Endothelial cell of umbilical vein (primary cell): Measurements from ENCODE around the gene ACTA2. TPM values are rescaled to one million over a fixed set of nuclear protein-coding genes. Genes with fewer than 3 reads are reported as not detected.

Experiments
- BruUV-seq: library from RNA; stranded (reverse); fragments of 400-500 nt; replicated peaks from 2 replicates; lab custom pipeline; 2021; lab: Mats Ljungman, UMichigan
- CTCF ChIA-PET: fragments of 300-600, 350-600 bp; sonication (Branson Sonifier 250); formaldehyde crosslinking; loops from one replicate; lab custom pipeline; 2021; ENCODE audit warnings: antibody characterized with exemption, inconsistent platforms; lab: Charles Lee
- POLR2A ChIA-PET: fragments of 300-600, 350-600 bp; sonication (Branson Sonifier 250); formaldehyde crosslinking; loops from one replicate; lab custom pipeline; 2021; ENCODE audit warnings: antibody characterized with exemption, inconsistent platforms; lab: Charles Lee
- DNase-seq: peaks from one replicate; pipeline ENCODE4 v3.0.0-alpha.2; 2011; ENCODE audit warnings: low read depth, low spot score
- FAIRE-seq: peaks from 2 replicates; lab custom pipeline; 2011; peaks lifted over from hg19 to GRCh38; lab: Jason Lieb, UNC
- H2AFZ ChIP-seq: 2 replicates; pipeline ENCODE4 v1.6.0; 2012; ENCODE audit warnings: low read depth, low read length, control low read depth, inconsistent platforms
- H3K27ac ChIP-seq: 2 replicates; pipeline ENCODE4 v1.5.1; 2011; ENCODE audit warnings: low read depth, mild to moderate bottlenecking, control low read depth, low read length, moderate library complexity; ENCODE audit not compliant: insufficient read depth
- H3K27me3 ChIP-seq, 2 experiments: 2 replicates each; pipeline versions ENCODE4 v1.6.0 to v1.6.1; 2011; ENCODE audit warnings: low read length in 2 of 2, mixed read lengths in 1 of 2; ENCODE audit not compliant: control insufficient read depth in 2 of 2, insufficient read depth in 2 of 2
- H3K36me3 ChIP-seq, 2 experiments: 2 replicates in 1 of 2; 3 replicates in 1 of 2; pipeline ENCODE4 v1.5.1; 2011; ENCODE audit warnings: low read length in 2 of 2, mild to moderate bottlenecking in 1 of 2, moderate library complexity in 1 of 2; ENCODE audit not compliant: control insufficient read depth in 2 of 2, insufficient read depth in 2 of 2; ENCODE audit errors: extremely low read depth in 1 of 2
- H3K4me1 ChIP-seq: 3 replicates; pipeline ENCODE4 v1.5.1; 2011; ENCODE audit warnings: mild to moderate bottlenecking, low read length; ENCODE audit not compliant: control insufficient read depth, insufficient read depth; ENCODE audit errors: extremely low read depth
- H3K4me2 ChIP-seq: 2 replicates; pipeline ENCODE4 v1.6.1; 2011; ENCODE audit warnings: low read length, control low read depth, mixed read lengths; ENCODE audit not compliant: insufficient read depth
- H3K4me3 ChIP-seq, 3 experiments: fragments of 200-600 bp in 1 of 3; sonication (generic), shearing (Covaris generic) in 1 of 3; replicated peaks in 1 of 3; 2 replicates each; pipeline ENCODE4 v1.5.1; 2011 to 2016; ENCODE audit warnings: control low read depth in 3 of 3, low read length in 3 of 3, mild to moderate bottlenecking in 2 of 3, inconsistent platforms in 1 of 3, low read depth in 1 of 3, moderate library complexity in 1 of 3; ENCODE audit not compliant: insufficient read depth in 1 of 3
- H3K79me2 ChIP-seq: 2 replicates; pipeline ENCODE4 v1.6.0; 2012; ENCODE audit warnings: low read length, inconsistent platforms; ENCODE audit not compliant: control insufficient read depth, insufficient read depth
- H3K9ac ChIP-seq: replicated peaks from 2 replicates; pipeline ENCODE3; 2011; ENCODE audit warnings: low read length, control low read depth; ENCODE audit not compliant: insufficient read depth; ENCODE audit errors: extremely low read depth
- H3K9me1 ChIP-seq: replicated peaks from 3 replicates; pipeline ENCODE4 v1.6.0; 2011; ENCODE audit warnings: mild to moderate bottlenecking, low read length; ENCODE audit not compliant: control insufficient read depth, insufficient read depth; ENCODE audit errors: extremely low read depth
- H3K9me3 ChIP-seq: replicated peaks from 2 replicates; pipeline ENCODE4 v1.5.1; 2012; ENCODE audit warnings: low read length, inconsistent platforms; ENCODE audit not compliant: control insufficient read depth, insufficient read depth
- H4K20me1 ChIP-seq: replicated peaks from 2 replicates; pipeline ENCODE3; 2011; ENCODE audit warnings: mild to moderate bottlenecking, low read length; ENCODE audit not compliant: control insufficient read depth, insufficient read depth; ENCODE audit errors: extremely low read depth
- EZH2 ChIP-seq: IDR thresholded peaks from 2 replicates; pipeline ENCODE4 v1.6.1; 2012; ENCODE audit warnings: borderline replicate concordance, low read depth, mild to moderate bottlenecking, moderate library complexity, low read length, inconsistent platforms; ENCODE audit not compliant: severe bottlenecking
- FOS ChIP-seq: IDR thresholded peaks from 2 replicates; pipeline ENCODE4 v1.6.1; 2011; ENCODE audit warnings: mild to moderate bottlenecking, low read length, moderate library complexity, borderline replicate concordance; ENCODE audit not compliant: insufficient read depth
- GATA2 ChIP-seq: IDR thresholded peaks from 2 replicates; pipeline ENCODE4 v1.7.0; 2011; ENCODE audit warnings: low read depth, mild to moderate bottlenecking, moderate library complexity, mixed read lengths, low read length; ENCODE audit not compliant: insufficient read length, insufficient read depth
- JUN ChIP-seq: IDR thresholded peaks from 2 replicates; pipeline ENCODE4 v1.6.1; 2011; ENCODE audit warnings: borderline replicate concordance, low read depth; ENCODE audit not compliant: insufficient read length, insufficient read depth
- MYC ChIP-seq: IDR thresholded peaks from one replicate; pipeline ENCODE4 v1.6.1; 2011; ENCODE audit warnings: mild to moderate bottlenecking, low read depth, low read length
- POLR2A ChIP-seq: IDR thresholded peaks from 2 replicates; pipeline ENCODE4 v1.6.1; 2012; ENCODE audit warnings: low read depth, mild to moderate bottlenecking, control low read depth, low read length
- POLR2AphosphoS5 ChIP-seq: IDR thresholded peaks from 2 replicates; pipeline ENCODE4 v1.6.1; 2012; ENCODE audit warnings: low read depth, mild to moderate bottlenecking, control low read depth, low read length, moderate library complexity; ENCODE audit not compliant: insufficient read depth
- dilution Hi-C: fragments of 300-500 bp; cut with MboI; formaldehyde crosslinking; loops from one replicate; pipeline ENCODE4 v1.15.0; 2019; ENCODE audit warnings: low sequenced_read_pairs; ENCODE audit not compliant: extremely low pct_ligation_motif_present
- intact Hi-C: fragments of 100-400 bp; cut with micrococcal nuclease; formaldehyde crosslinking; loops from one replicate; pipeline ENCODE4 v1.10.0; 2022
- polyA plus RNA-seq, 4 experiments: library from polyadenylated mRNA; depleted of rRNA in 3 of 4; stranded (reverse) in 3 of 4; unstranded in 1 of 4; fragments of >200 nt; gene quantifications; 2 replicates each; pipeline versions ENCODE4 v1.2.1 to v1.2.3, GENCODE V29; 2011 to 2012; ENCODE audit warnings: missing spikeins in 1 of 4
- total RNA-seq: library from RNA; stranded (reverse); gene quantifications from 2 replicates; pipeline ENCODE4 v1.2.3, GENCODE V29; 2021
- TF ChIP-seq, protein P1 (sequence below), 2 donors: IDR thresholded peaks; 1 replicate in 1 of 2; 2 replicates in 1 of 2; pipeline ENCODE4 v1.5.1; 2011; ENCODE audit warnings: low read length in 2 of 2, mild to moderate bottlenecking in 2 of 2, moderate library complexity in 2 of 2, control low read depth in 1 of 2, inconsistent platforms in 1 of 2, low read depth in 1 of 2; ENCODE audit not compliant: insufficient read depth in 1 of 2; ENCODE audit errors: extremely low read depth in 1 of 2
- TF ChIP-seq, protein P2 (sequence below): IDR thresholded peaks from 2 replicates; pipeline ENCODE4 v1.6.1; 2011; ENCODE audit not compliant: insufficient read depth, insufficient read length

Gene ACTA2
- total and polyA plus RNA-seq, 2 donors (not counting 3 experiments of a cell fraction or from before 2014, with no cell fraction given): 6.3 to 9.7 TPM

DNA sequence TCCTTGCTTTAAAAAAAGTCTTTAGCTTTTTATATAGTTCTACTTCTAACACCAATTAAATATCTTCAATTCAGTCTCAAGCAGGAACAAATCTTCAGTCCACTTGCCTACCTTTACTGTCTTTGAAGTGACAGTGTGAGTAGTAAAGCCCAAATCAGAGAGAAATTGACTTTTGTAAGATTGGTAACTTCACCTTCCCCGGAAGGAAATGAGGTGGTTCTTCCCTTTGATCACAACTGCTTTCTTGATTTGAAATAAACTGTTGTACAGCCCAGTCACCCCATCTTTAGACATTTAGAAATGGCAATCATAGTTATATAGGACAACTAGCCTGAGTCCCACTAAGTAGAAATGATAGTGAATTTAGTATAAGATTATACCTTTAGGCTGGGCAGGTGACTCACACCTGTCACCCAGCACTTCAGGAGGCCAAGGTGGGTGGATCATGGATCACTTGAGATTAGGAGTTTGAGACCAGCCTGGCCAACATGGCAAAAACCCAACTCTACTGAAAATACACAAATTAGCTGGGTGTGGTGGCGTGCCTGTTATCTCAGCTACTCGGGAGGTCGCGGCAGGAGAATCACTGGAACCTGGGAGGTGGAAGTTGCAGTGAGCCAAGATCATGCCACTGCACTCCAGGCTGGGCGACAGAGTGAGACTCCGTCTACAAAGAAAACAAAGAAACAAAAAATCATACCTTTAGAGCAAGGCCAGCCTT, 42.7 kb upstream of the ACTA2 start:
- BruUV-seq: no TSS peak
- Histone ChIP-seq H3K9me3 (no peaks in the 10 kb centered on the region), H3K4me2 (no peak overlapping the region), H4K20me1 (no peaks in the 10 kb centered on the region), H3K4me3 (no peak overlapping the region), H3K9ac (no peak overlapping the region), H3K27ac (no peak overlapping the region), H2AFZ (no peak overlapping the region), H3K79me2 (no peaks in the 10 kb centered on the region), H3K27me3 (peaks cover 6% of the 10 kb centered on the region in 2 experiments), H3K4me1 (peaks cover 2% of the 10 kb centered on the region), H3K36me3 (no peaks in the 10 kb centered on the region), H3K9me1 (no peaks in the 10 kb centered on the region)
- dilution Hi-C loops (loop anchor here (25.0 kb wide), 1 partner anchor 217 kb away; the partner anchor contains the start of gene CH25H), intact Hi-C loops (no loop called here)
- TF ChIP-seq FOS (no peak), GATA2 (no peak), POLR2AphosphoS5 (no peak), EZH2 (no peak), JUN (no peak), MYC (no peak), POLR2A (no peak)
- TF ChIP-seq, protein P1, sequence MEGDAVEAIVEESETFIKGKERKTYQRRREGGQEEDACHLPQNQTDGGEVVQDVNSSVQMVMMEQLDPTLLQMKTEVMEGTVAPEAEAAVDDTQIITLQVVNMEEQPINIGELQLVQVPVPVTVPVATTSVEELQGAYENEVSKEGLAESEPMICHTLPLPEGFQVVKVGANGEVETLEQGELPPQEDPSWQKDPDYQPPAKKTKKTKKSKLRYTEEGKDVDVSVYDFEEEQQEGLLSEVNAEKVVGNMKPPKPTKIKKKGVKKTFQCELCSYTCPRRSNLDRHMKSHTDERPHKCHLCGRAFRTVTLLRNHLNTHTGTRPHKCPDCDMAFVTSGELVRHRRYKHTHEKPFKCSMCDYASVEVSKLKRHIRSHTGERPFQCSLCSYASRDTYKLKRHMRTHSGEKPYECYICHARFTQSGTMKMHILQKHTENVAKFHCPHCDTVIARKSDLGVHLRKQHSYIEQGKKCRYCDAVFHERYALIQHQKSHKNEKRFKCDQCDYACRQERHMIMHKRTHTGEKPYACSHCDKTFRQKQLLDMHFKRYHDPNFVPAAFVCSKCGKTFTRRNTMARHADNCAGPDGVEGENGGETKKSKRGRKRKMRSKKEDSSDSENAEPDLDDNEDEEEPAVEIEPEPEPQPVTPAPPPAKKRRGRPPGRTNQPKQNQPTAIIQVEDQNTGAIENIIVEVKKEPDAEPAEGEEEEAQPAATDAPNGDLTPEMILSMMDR (IDR thresholded peaks at IDR 0.05; ENCODE audit: extremely low read depth in 1 of 2, insufficient read depth in 1 of 2, low read depth in 1 of 2, low read length in 2 of 2): no peak
- TF ChIP-seq, protein P2, sequence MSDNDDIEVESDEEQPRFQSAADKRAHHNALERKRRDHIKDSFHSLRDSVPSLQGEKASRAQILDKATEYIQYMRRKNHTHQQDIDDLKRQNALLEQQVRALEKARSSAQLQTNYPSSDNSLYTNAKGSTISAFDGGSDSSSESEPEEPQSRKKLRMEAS: no peak
- no peak for FAIRE-seq
- ChIA-PET CTCF (interaction anchor here (1.6 to 4.0 kb wide), 3 partner anchors 8 to 222 kb away, joined by 5 to 14 read pairs (median 11); no protein-coding TSS in a partner anchor), POLR2A (no interaction called here)
- no peak for DNase-seq
